ENCODE results near the gene IQCC.

IQCC gene

DNA sequence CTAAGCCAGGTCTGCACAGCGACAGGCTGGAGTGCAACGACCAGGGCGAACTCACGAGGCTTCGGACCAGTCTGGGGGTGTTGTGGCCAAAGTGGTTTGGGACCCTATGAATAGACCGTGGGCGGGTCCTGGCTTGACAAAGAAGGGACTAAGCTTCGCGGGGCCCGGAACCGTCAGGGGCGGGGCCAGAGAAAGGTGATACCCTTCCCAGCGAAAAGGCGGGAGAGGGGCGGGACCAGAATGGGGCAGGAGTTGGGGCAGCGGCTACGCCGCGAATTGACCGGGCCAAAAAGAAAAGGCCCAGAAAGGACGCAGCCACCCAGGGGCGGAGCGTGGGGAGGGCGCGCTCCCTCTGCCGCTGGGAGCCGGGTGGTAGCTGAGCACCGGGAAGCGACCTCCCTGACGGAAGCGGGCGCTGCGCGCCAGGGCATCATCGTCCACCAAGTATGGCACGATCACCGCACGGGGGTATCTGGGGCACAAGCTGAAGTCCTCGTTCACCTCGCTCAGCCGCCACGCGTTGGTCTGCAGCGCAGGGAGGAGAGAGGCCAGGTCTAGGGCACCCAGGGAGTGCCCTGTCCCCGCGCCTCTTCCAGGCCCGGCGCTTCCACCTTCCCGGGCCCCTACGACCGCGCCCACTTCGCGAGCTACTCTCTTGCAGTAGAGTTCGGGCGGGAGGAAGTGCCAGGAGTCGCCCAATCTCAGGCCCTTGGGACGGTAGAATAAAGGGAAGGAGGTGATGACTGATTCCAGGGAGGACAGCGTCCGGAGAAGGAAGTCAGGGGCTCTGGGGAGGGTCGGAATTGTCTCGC is 34.9 kb downstream of the IQCC start:
- Histone ChIP-seq H3K9me3 (ENCODE audit: control insufficient read depth in 5 of 5, low read length in 5 of 5) (no peaks in the 10 kb centered on the region), H3K36me3 (ENCODE audit: control insufficient read depth in 5 of 5, insufficient read depth in 5 of 5, low read length in 5 of 5) (peaks cover 0 to 5% (median 0%) of the 10 kb centered on the region in 5 donors), H3K4me3 (ENCODE audit: low read depth in 1 of 5, low read length in 5 of 5) (peak overlapping the region; percentile 73 to 81 (median 76)), H3K27me3 (ENCODE audit: control insufficient read depth in 5 of 5, insufficient read depth in 4 of 5, low read length in 5 of 5) (peaks cover 0 to 8% (median 0%) of the 10 kb centered on the region in 5 donors), H3K4me1 (ENCODE audit: control insufficient read depth in 5 of 5, insufficient read depth in 5 of 5, low read length in 5 of 5) (peaks cover 0 to 33% (median 28%) of the 10 kb centered on the region in 5 donors), H3K9ac (ENCODE audit: low read length in 5 of 5) (peak overlapping the region; percentile 16 to 75 (median 63)), H3K27ac (ENCODE audit: low read depth, low read length) (peak overlapping the region; percentile 57)

DNA sequence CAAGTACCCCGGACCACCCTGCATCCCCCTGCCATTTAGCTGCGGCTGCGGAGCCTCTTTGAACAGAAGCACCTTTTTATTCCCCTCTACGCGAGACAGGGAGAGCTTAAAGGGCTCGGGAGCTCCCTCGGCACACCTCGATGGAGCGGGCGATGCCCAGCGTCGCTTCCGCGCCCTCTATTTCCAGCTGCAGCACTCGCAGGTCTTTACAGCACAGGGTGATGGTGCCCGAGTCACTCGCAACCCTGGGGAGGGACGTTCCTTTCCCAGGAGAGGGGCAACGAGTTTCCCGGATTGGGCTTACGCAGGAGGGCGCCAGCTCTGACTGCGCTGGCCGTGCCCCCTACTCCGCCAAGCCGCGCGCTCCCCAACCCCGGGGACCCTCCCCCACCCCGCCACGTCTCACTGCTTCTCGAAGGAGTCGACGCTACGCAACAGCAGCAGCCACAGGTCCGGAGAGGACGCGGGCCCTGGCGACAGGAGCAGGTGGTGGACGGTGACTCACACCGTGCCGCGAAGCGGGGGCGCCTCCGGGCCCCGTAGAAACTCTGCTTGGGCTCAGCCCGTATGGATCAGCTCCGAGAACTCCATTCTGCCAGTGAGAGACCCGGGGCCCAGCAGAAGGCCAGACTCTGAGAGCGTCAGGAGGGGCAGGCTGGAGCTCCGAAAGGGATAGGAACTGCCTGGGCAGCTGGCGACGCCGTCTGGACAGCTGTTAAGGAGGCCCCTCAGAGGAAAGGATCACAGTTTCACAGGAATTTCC is 35.7 kb downstream of the IQCC start:
- Histone ChIP-seq H3K9ac (ENCODE audit: low read length in 5 of 5) (peak overlapping the region in 4 of 5 donors; percentile 46 to 75 (median 68)), H3K9me3 (ENCODE audit: control insufficient read depth in 5 of 5, low read length in 5 of 5) (no peaks in the 10 kb centered on the region), H3K36me3 (ENCODE audit: control insufficient read depth in 5 of 5, insufficient read depth in 5 of 5, low read length in 5 of 5) (peaks cover 0 to 3% (median 0%) of the 10 kb centered on the region in 5 donors), H3K4me1 (ENCODE audit: control insufficient read depth in 5 of 5, insufficient read depth in 5 of 5, low read length in 5 of 5) (peaks cover 0 to 36% (median 28%) of the 10 kb centered on the region in 5 donors), H3K4me3 (ENCODE audit: low read depth in 1 of 5, low read length in 5 of 5) (peak overlapping the region; percentile 73 to 81 (median 76)), H3K27ac (ENCODE audit: low read depth, low read length) (peak overlapping the region; percentile 57), H3K27me3 (ENCODE audit: control insufficient read depth in 5 of 5, insufficient read depth in 4 of 5, low read length in 5 of 5) (peaks cover 0 to 8% (median 0%) of the 10 kb centered on the region in 5 donors)

DNA sequence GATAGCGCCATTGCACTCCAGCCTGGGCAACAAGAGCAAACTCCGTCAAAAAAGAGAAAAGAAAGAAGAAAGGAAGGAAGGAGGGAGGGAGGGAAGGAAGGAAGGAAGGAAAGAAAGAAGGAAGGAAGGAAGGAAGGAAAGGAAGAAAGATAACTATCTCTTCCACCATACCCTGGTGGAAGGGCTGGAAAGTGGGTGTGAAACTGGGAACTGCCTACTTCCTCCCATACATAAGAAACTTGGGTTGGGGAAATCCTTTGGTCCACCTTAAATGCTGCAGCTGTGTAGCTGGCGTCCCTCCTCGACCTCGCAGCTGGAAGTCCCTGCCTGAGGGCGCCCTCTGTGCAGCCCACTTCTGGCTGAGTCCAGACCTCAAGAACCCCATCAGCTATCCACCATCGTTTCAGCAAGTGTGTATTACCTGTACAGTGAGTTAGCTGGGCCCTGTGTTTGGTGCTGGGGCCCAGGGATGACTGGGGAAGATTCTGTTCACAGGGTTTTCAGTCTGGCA is 36.9 kb downstream of the IQCC start:
- H3K4me1 ChIP-seq (ENCODE audit: control insufficient read depth in 5 of 5, insufficient read depth in 5 of 5, low read length in 5 of 5) = peaks cover 0 to 48% (median 32%) of the 10 kb centered on the region in 5 donors
- no peaks in the 10 kb centered on the region for H3K9me3 ChIP-seq (ENCODE audit: control insufficient read depth in 5 of 5, low read length in 5 of 5)
- H3K4me3 ChIP-seq (ENCODE audit: low read depth in 1 of 5, low read length in 5 of 5) = peak overlapping the region in 2 of 5 donors; percentile 4 to 13
- H3K36me3 ChIP-seq (ENCODE audit: control insufficient read depth in 5 of 5, insufficient read depth in 5 of 5, low read length in 5 of 5) = peaks cover 0 to 3% (median 0%) of the 10 kb centered on the region in 5 donors
- peaks cover 0 to 8% (median 0%) of the 10 kb centered on the region in 5 donors for H3K27me3 ChIP-seq (ENCODE audit: control insufficient read depth in 5 of 5, insufficient read depth in 4 of 5, low read length in 5 of 5)
- H3K9ac ChIP-seq (ENCODE audit: low read length in 5 of 5) = peak overlapping the region in 1 of 5 donors; percentile 43
- H3K27ac ChIP-seq (ENCODE audit: low read depth, low read length) = no peak overlapping the region

DNA sequence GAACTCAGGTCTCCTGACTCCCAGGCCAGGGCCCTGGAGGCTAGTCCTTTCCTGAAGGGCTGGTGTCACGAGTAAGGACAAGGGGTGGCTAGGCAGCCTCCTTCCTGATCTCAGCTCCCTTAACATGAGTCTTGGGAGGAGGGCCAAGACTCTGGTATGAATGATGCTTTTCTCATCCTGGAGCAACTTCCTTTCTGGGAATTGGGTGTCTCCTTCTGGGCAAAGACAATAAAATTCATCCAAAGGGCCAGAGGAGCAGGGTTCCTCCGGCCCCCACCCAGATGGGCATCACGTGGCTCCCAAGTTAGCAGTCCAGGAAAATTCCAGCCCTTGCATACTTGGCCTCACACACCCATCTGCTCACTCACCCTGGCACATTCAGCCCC is 41.4 kb downstream of the IQCC start, which contains the start of gene FAM167B:
Gene FAM167B (plus strand): TSS at position 335 of the 386 bp plus-strand sequence. CDS start 200 bp downstream, outside the sequence.
- peaks cover 2 to 66% (median 34%) of the 10 kb centered on the region in 5 donors for H3K4me1 ChIP-seq (ENCODE audit: control insufficient read depth in 5 of 5, insufficient read depth in 5 of 5, low read length in 5 of 5)
- no peaks in the 10 kb centered on the region for H3K9me3 ChIP-seq (ENCODE audit: control insufficient read depth in 5 of 5, low read length in 5 of 5)
- peaks cover 0 to 5% (median 2%) of the 10 kb centered on the region in 5 donors for H3K27me3 ChIP-seq (ENCODE audit: control insufficient read depth in 5 of 5, insufficient read depth in 4 of 5, low read length in 5 of 5)
- peak within 1 kb of the TSS in 1 of 5 donors; percentile 35 for H3K9ac ChIP-seq (ENCODE audit: low read length in 5 of 5)
- no peaks in the 10 kb centered on the region for H3K36me3 ChIP-seq (ENCODE audit: control insufficient read depth in 5 of 5, insufficient read depth in 5 of 5, low read length in 5 of 5)
- peak within 1 kb of the TSS; percentile 84 for H3K27ac ChIP-seq (ENCODE audit: low read depth, low read length)
- H3K4me3 ChIP-seq (ENCODE audit: low read depth in 1 of 5, low read length in 5 of 5) = peak within 1 kb of the TSS in 1 of 5 donors; percentile 4

DNA sequence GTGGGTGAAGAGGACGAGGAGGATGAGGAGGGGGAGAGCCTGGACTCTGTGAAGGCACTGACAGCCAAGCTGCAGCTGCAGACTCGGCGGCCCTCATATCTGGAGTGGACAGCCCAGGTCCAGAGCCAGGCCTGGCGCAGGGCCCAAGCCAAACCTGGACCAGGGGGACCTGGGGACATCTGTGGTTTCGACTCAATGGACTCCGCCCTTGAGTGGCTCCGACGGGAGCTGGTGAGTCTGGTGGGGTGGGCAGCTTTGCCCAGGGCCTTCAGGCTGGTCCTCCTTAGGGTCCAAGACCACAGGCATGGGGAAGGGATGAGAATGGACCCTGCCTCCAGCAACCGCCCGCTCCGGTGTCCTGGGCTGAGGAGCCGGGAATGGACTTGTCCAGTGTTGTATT is 42.0 kb downstream of the IQCC start:
- H3K9ac ChIP-seq (ENCODE audit: low read length in 5 of 5) = peak overlapping the region in 1 of 5 donors; percentile 35
- H3K27ac ChIP-seq (ENCODE audit: low read depth, low read length) = peak overlapping the region; percentile 84
- H3K4me3 ChIP-seq (ENCODE audit: low read depth in 1 of 5, low read length in 5 of 5) = peak overlapping the region in 1 of 5 donors; percentile 4

DNA sequence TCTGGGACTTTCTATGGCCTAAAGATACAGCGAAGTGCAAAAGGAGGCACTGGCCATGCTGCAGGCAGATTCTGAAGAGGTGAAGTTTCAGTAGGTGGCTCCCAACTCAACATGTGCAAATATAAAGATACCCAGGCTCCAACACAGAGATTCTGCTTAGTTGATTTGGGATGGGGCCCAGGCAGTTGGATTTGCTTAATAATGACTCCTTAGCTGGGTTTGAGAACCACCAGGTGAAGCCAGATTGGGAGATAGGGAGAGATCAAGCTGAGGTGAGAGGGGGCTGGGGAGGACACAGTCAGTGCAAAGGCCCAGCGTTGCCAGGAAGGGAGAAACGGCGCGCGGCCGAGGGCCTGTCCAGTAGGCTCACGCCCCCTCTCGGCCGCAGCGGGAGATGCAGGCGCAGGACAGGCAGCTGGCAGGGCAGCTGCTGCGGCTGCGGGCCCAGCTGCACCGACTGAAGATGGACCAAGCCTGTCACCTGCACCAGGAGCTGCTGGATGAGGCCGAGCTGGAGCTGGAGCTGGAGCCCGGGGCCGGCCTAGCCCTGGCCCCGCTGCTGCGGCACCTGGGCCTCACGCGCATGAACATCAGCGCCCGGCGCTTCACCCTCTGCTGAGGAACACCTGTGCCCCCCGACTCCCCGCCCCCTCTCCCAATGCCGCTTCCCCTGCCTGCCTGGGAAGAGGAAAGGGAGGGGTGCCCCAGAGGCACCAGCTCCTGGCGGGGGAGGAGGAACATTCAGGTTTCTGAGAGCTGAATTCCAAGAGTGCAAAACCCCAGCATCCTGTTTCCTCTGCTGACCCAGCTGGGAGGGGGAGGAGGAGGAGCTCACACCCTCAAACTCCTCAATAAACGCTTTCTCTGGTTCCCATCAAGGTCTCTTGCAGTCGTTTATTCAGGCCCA is 42.8 kb downstream of the IQCC start:
- peak overlapping the region in 2 of 5 donors; percentile 4 to 22 for H3K4me3 ChIP-seq (ENCODE audit: low read depth in 1 of 5, low read length in 5 of 5)
- H3K9ac ChIP-seq (ENCODE audit: low read length in 5 of 5) = peak overlapping the region in 1 of 5 donors; percentile 35
- no peaks in the 10 kb centered on the region for H3K36me3 ChIP-seq (ENCODE audit: control insufficient read depth in 5 of 5, insufficient read depth in 5 of 5, low read length in 5 of 5)
- peaks cover 0 to 6% (median 3%) of the 10 kb centered on the region in 5 donors for H3K27me3 ChIP-seq (ENCODE audit: control insufficient read depth in 5 of 5, insufficient read depth in 4 of 5, low read length in 5 of 5)
- H3K27ac ChIP-seq (ENCODE audit: low read depth, low read length) = peak overlapping the region; percentile 84
- no peaks in the 10 kb centered on the region for H3K9me3 ChIP-seq (ENCODE audit: control insufficient read depth in 5 of 5, low read length in 5 of 5)
- H3K4me1 ChIP-seq (ENCODE audit: control insufficient read depth in 5 of 5, insufficient read depth in 5 of 5, low read length in 5 of 5) = peaks cover 6 to 67% (median 36%) of the 10 kb centered on the region in 5 donors

More for the DNA sequence above, 42.0 kb downstream of the IQCC start:
- Histone ChIP-seq H3K36me3 (ENCODE audit: control insufficient read depth in 5 of 5, insufficient read depth in 5 of 5, low read length in 5 of 5) (no peaks in the 10 kb centered on the region), H3K27me3 (ENCODE audit: control insufficient read depth in 5 of 5, insufficient read depth in 4 of 5, low read length in 5 of 5) (peaks cover 0 to 6% (median 3%) of the 10 kb centered on the region in 5 donors), H3K4me1 (ENCODE audit: control insufficient read depth in 5 of 5, insufficient read depth in 5 of 5, low read length in 5 of 5) (peaks cover 4 to 69% (median 34%) of the 10 kb centered on the region in 5 donors), H3K9me3 (ENCODE audit: control insufficient read depth in 5 of 5, low read length in 5 of 5) (no peaks in the 10 kb centered on the region)

DNA sequence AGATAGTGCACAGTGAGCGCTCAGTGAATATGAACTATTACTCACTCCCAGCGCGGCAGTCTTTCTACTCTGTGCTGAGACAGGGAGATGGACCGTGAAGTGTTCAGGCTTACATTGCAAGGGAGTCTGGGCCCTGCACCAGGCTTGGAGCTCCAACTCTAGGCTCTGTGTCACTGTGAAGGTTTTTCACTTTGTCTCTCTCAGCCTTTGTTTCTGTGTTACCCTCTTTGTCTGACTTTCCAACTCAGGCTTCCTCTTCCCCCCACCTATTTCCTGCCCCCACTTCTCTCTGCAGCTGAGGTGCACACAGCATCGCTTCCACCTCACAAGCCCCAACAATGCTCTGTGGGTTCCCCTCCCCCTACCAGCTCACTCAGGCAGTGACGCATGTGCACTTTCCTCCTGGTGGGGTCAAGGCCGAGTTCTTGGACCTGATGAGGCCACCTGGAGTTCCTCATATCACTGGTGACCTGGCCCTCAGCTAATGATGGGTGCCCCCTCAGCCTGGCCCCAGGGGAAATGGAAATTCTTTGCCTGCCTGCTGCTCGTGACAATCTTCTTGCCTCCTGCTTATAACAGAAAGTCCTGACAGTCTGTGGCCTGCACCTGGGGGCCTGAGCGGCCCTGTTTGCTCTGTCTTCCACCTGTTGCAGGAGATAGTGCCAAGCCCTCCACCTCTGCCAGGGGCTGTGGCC is 44.5 kb downstream of the IQCC start:
- Histone ChIP-seq H3K27ac (ENCODE audit: low read depth, low read length) (peak overlapping the region; percentile 69), H3K27me3 (ENCODE audit: control insufficient read depth in 5 of 5, insufficient read depth in 4 of 5, low read length in 5 of 5) (peaks cover 0 to 7% (median 3%) of the 10 kb centered on the region in 5 donors), H3K4me3 (ENCODE audit: low read depth in 1 of 5, low read length in 5 of 5) (peak overlapping the region in 1 of 5 donors; percentile 11), H3K36me3 (ENCODE audit: control insufficient read depth in 5 of 5, insufficient read depth in 5 of 5, low read length in 5 of 5) (no peaks in the 10 kb centered on the region), H3K9ac (ENCODE audit: low read length in 5 of 5) (peak overlapping the region in 1 of 5 donors; percentile 64), H3K4me1 (ENCODE audit: control insufficient read depth in 5 of 5, insufficient read depth in 5 of 5, low read length in 5 of 5) (peaks cover 8 to 71% (median 36%) of the 10 kb centered on the region in 5 donors), H3K9me3 (ENCODE audit: control insufficient read depth in 5 of 5, low read length in 5 of 5) (no peaks in the 10 kb centered on the region)

DNA sequence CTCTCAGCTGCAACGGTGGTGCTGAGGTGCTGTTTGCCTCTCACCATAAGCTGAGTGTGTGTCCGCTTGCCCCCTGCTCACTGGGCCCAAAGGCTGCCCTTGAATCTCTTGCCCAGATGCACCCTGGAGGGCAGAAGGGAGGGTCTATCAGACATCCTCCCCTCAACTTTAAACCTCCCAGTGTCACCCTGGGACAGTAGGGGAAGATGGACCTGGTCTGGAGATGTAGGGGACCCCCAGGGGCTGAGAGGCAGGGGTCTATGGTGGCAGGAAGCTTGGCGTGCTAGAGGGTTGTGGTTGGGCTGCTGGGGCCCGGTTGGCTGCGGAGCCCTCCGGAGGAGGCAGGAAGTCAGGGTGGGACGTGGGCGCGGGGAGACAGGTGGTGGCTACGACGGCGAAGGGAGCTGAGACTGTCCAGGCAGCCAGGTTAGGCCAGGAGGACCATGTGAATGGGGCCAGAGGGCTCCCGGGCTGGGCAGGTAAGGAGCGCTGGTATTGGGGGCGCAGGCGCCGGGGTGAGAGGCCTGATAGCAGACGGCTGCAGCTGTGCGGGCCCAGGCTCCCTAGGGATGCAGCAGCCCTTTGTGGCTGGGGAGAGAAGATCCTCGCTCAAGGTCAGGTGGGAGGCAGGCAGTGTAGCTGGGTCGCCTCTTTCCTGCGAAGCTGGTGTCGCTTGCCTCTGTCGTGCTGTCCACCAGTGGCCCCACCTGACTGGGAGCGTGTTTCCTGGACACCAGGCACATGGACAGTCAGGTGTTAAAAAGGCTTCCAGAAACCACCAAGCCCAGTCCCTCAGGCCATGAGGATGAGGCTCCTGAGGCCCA is 45.6 kb downstream of the IQCC start, which contains the start of gene LCK:
Gene LCK (plus strand): TSS at position 373 of the 824 bp plus-strand sequence. CDS start 23,065 bp downstream, outside the sequence.
- Histone ChIP-seq H3K9ac (ENCODE audit: low read length in 5 of 5) (peak within 1 kb of the TSS in 2 of 5 donors; percentile 4 to 64), H3K4me1 (ENCODE audit: control insufficient read depth in 5 of 5, insufficient read depth in 5 of 5, low read length in 5 of 5) (peaks cover 8 to 70% (median 36%) of the 10 kb centered on the region in 5 donors), H3K9me3 (ENCODE audit: control insufficient read depth in 5 of 5, low read length in 5 of 5) (no peaks in the 10 kb centered on the region), H3K27ac (ENCODE audit: low read depth, low read length) (peak within 1 kb of the TSS; percentile 69), H3K4me3 (ENCODE audit: low read depth in 1 of 5, low read length in 5 of 5) (peak within 1 kb of the TSS in 3 of 5 donors; percentile 6 to 38 (median 31)), H3K27me3 (ENCODE audit: control insufficient read depth in 5 of 5, insufficient read depth in 4 of 5, low read length in 5 of 5) (peaks cover 0 to 7% (median 3%) of the 10 kb centered on the region in 5 donors), H3K36me3 (ENCODE audit: control insufficient read depth in 5 of 5, insufficient read depth in 5 of 5, low read length in 5 of 5) (no peaks in the 10 kb centered on the region)

Measured in subcutaneous abdominal adipose tissue (tissue), 5 donors.